GM19240 (cell line): ENCODE results near the gene DPP6.

Experiments
- DNase-seq: peaks from one replicate; pipeline ENCODE4 v3.0.0; 2011; ENCODE audit warnings: low spot score; ENCODE audit not compliant: insufficient read length

DPP6 gene

DNA sequence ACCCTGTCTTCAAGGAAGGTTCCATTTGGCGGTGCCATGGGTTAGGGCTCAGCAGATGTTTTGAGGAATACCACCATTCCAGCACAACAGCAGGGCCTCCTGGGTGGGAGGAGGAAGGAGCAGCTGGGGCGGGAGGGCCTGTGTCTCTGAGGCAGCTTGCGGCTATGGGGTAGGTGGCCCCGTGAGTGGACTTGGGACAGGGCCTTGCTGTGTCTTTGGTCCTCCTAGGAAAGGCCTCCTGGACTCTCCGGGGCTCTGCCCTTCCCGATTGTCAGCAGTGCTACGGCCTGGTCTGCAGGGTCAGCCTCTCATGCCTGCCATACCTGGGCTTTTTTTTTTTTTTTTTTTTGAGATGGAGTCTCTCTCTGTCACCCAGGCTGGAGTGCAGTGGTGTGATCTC, 854.0 kb downstream of the DPP6 start:
- DNase-seq: no peak

DNA sequence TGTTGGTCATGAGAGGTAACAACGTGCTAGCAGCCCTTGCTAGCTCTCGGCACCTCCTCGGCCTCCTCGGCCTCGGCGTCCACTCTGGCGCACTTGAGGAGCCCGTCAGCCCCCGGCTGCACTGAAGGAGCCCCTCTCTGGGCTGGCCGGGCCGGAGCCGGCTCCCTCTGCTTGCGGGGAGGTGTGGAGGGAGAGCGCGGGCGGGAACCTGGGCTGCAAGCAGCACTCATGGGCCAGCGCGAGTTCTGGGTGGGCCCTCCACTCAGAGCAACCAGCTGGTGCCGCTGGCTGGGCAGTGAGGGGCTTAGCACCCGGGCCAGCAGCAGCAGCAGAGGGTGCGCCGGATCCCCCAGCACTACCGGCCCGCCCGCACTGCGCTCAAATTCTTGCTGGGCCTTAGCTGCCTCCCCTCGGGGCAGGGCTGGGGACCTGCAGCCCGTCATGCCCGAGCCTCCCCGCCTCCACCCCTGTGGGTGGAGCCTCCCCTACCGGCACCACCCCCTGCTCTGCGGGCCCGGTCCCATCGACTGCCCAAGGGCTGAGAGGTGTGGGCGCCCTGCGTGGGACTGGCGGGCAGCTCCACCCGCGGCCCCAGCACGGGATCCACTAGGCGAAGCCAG, 854.6 kb downstream of the DPP6 start:
- no peak for DNase-seq

DNA sequence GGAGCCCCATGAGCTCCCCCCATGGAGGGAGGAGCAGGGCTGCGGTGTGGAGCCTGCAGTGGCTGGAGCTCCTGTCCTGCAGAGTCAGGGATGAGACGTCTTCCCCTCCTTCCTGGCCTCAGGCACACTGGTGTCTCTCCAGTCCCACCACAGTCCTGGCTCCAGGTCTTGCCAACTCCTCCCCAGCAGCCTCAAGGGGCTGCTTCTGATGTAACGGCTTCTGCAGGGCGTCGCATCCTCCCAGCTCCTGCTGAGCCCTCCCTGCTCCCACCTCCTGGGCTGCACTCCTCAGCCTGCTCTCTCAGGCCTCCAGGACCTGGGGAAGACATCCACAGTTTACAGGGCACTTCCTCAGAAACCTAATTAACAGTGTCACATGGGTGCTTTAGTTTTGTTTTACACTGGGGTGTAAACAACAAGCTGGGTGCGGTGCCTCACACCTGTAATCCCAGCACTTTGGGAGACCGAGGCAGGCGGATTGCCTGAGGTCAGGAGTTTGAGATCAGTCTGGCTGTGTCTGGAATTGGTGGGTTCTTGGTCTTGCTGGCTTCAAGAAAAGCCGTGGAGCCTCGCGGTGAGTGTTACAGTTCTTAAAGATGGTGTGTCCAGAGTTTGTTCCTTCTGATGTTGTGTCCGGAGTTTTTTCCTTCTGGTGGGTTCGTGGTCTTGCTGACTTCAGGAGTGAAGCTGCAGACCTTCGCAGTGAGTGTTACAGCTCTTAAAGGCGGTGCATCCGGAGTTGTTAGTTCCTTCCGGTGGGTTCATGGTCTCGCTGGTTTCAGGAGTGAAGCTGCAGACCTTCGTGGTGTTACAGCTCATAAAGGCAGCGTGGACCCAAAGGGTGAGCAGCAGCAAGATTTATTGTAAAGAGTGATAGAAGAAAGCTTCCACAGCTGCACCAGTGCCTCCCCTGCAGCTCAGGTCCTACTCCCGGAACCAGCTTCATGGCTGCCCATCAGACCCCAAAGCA, 855.7 kb downstream of the DPP6 start:
- no peak for DNase-seq

GRCh38 chr7:154909241-154910105, 857.3 kb downstream of the DPP6 start:
- DNase-seq: no peak

GRCh38 chr7:154910125-154910524, 857.9 kb downstream of the DPP6 start:
- no peak for DNase-seq

- no peak for DNase-seq
Observed at GRCh38 chr7:154910977-154911376, 858.8 kb downstream of the DPP6 start.

- no peak for DNase-seq
Observed at GRCh38 chr7:154911411-154911810, 859.2 kb downstream of the DPP6 start.

GRCh38 chr7:154911862-154912455, 859.8 kb downstream of the DPP6 start:
- DNase-seq: no peak

DNA sequence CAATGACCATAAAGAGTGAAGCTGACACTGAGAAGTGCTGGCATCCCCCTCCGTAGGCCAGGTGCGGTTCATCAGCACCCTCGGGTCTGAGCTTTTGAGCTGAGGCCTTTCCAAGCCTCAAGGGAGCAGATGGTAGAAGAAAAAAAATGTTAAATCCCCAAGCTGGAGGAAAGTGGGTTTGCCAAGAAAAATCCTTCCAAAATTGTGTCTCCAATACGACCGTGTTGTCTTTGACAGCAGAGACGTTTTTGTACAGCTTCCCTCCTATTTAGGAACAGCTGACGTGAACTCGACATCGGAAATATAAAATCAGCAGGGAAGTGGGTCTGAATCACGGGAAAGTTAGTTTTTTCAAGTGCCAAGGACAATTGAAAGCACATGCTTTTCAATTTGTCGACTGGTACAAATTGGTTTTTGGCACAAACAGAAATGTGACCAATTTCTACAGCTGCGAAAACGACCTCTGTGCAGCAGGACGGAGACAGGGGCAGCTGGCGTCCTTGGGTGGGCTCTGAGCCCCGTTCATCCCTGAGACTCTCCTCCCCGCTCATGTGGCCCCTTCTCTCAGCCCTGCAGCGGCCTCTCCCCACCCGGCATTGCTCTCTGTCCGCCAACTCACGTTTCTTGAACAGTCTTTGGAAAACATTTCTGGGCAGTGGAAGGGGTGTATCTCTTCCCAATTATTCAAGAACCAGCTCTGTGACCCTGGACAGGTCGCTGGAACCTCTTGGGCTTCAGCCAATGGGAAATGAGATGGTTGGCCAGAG, 860.9 kb downstream of the DPP6 start:
- DNase-seq: no peak

GRCh38 chr7:154913638-154914307, 861.6 kb downstream of the DPP6 start:
- peak; percentile 68 for DNase-seq

GRCh38 chr7:154914308-154914995, 862.3 kb downstream of the DPP6 start:
- no peak for DNase-seq

- no peak for DNase-seq
Observed at GRCh38 chr7:154914996-154915380, 862.8 kb downstream of the DPP6 start.

DNA sequence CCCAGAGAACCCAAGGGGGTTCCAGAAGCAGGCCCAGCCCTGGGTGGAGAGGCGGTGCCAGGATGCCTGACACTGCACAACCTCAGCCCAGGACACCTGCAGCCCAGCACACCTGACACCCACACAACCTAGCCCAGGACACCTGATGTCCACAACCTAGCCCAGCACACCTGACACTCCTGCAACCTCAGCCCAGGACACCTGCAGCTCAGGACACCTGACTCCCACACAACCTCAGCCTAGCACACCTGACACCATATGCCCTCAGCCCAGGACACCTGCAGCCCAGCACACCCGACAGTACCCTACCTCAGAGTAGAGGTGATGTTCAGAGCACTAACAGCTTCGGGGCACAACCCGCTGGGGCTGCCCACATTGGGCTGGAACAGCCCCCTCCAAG, 863.4 kb downstream of the DPP6 start:
- no peak for DNase-seq

DNA sequence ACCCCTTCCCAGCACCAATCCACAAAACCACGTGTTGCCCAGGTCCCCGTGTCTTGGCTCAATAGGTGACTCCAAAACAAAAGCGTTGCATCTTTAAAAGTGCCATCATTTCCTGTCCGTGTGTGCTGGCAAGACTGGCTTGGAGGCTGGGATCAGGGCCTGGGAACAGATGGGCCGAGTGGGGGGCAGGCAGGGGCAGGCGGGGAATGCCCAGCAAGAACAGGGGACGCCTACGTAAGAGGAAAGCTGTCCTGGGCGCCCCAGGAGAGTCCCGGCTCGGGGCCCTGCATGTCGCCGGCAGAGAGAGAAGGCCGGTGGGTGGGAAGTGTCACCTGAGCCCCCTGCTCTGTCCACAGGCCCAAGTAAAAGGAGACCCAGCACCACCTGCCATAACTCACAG, 864.2 kb downstream of the DPP6 start:
- DNase-seq: no peak

DNA sequence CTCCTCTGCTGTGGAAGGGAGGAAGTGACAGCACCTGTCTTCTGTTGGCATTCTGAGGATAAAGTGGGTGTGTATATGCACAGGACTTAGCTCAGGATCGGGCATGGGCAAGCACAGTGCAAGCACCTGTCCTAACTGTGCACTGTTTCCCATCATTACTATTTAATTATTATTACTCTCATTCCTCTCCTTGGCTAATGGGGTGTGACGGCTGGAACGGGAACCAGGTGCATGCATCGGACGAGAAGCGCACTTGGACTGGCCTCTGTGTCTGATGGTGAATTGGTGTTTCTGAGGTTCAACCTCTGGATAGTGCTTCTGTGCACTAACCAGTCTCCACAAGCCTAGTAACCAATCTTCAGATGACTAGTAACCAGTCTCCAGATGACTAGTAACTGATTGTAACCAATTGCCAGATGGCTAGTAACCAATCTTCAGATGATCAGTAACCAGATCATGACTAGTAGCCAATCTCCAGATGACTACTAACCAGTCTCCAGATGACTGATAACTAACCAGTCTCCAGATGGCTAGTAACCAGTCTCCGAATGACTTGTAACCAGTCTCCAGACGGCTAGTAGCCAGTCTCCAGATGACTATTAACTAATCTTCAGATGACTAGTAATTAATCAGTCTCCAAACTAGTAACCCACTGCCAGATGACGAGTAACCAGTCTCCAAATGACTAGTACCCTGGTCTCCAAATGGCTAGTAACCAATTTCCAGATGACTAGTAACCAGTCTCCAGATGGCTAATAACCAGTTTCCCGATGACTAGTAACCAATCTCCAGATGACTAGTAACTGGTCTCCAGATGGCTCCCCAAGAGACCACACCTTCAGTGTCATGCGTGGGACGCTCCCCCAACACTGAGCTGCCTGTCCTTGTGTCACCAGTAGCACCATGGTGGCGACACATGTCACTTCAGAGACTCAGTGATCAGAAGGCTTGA, 864.9 kb downstream of the DPP6 start:
- no peak for DNase-seq

DNA sequence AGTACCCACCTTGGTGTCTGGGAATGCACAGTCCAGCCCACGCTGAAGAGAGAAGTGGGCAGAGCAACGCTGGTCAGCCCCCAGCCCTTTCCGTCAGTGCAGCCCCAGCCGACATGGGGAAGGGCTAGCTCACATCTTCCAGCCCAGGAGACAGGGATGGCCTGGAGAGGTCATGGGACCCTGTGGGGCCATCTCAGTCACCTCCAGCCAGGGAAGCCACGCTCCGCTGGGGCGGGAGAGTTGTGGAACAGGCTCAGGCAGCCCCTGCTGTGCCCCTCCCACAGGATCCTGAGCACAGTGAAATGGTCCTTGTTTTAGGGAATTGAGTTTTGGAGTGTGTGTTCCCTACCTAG, 865.6 kb downstream of the DPP6 start:
- no peak for DNase-seq

DNA sequence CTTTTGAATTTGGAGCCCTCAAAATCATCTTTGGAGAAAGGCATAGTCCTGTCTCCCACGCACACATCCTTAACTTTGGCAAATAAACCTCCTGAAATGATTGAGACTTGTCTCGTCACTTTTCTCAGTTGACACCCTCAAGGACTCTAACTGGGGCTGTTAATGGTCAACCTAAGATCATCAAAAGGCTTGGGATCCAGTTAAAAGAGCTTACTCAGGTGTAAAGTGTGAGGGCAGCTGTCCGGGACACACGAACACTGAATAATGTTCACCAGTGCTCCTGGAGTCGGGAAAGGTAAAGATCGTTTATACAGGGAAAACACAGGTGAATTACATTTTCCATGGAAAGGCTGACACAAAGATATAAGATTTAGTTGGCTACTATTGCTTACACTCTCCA, 866.1 kb downstream of the DPP6 start:
- DNase-seq: no peak

GRCh38 chr7:154918741-154919140, 866.5 kb downstream of the DPP6 start:
- DNase-seq: no peak
